HEK293 (cell line): ENCODE measurements around the gene GUCA2B.

ENCODE experiments used
- CTCF ChIA-PET: fragments of 350-600 bp; formaldehyde crosslinking; extraction: SDS; loops from one replicate; lab custom pipeline; 2021; ENCODE audit warnings: antibody characterized with exemption; lab: Yijun Ruan, JAX
- POLR2A ChIA-PET: fragments of 300-600 bp; formaldehyde crosslinking; extraction: SDS; loops from one replicate; lab custom pipeline; 2020; ENCODE audit warnings: antibody characterized with exemption, inconsistent platforms; lab: Yijun Ruan, JAX
- H3K27ac ChIP-seq: fragments of 200-500 bp; sonication (Bioruptor generic); 2 replicates; pipeline ENCODE4 v1.5.1; 2014; ENCODE audit warnings: low read depth, low read length, control low read depth, inconsistent platforms; ENCODE audit errors: extremely low read depth
- H3K36me3 ChIP-seq, 2 experiments: fragments of 200-500 bp in 1 of 2; sonication (Bioruptor generic) in 1 of 2; 1 replicate in 1 of 2; 2 replicates in 1 of 2; pipeline ENCODE4 v1.5.1; 2014 to 2017; ENCODE audit warnings: inconsistent platforms in 2 of 2, low read length in 2 of 2; ENCODE audit not compliant: control insufficient read depth in 2 of 2, insufficient read depth in 1 of 2
- H3K4me1 ChIP-seq: fragments of 200-500 bp; sonication (Bioruptor generic); 2 replicates; pipeline ENCODE4 v1.5.1; 2014; ENCODE audit warnings: mild to moderate bottlenecking, low read length, inconsistent platforms; ENCODE audit not compliant: control insufficient read depth, insufficient read depth
- H3K4me3 ChIP-seq: 2 replicates; pipeline ENCODE4 v1.5.1; 2011; ENCODE audit warnings: low read depth, mild to moderate bottlenecking, control low read depth, low read length, moderate library complexity
- H3K9me3 ChIP-seq: fragments of 200-500 bp; sonication (Bioruptor generic); 2 replicates; pipeline ENCODE4 v1.5.1; 2014; ENCODE audit warnings: low read depth, low read length, inconsistent platforms; ENCODE audit not compliant: control insufficient read depth, insufficient read depth
- GLI2 ChIP-seq: fragments of 450-650 bp; formaldehyde crosslinking; IDR thresholded peaks from 2 replicates; pipeline ENCODE4; 2017; ENCODE audit warnings: missing biosample characterization, missing genetic modification characterization, low read depth, borderline replicate concordance
- GLIS1 ChIP-seq: fragments of 450-650 bp; formaldehyde crosslinking; IDR thresholded peaks from 2 replicates; pipeline ENCODE4 v1.5.1; 2016; ENCODE audit warnings: missing biosample characterization, missing genetic modification characterization
- GLIS2 ChIP-seq: fragments of 450-650 bp; formaldehyde crosslinking; IDR thresholded peaks from 2 replicates; pipeline ENCODE4 v1.5.1; 2016; ENCODE audit warnings: missing biosample characterization, missing genetic modification characterization
- HOXC10 ChIP-seq: sonication (generic); formaldehyde crosslinking; IDR thresholded peaks from 2 replicates; pipeline ENCODE4 v1.8.1; 2023; ENCODE audit warnings: mild to moderate bottlenecking, missing genetic modification reagents
- KLF1 ChIP-seq: fragments of 450-650 bp; formaldehyde crosslinking; IDR thresholded peaks from 2 replicates; pipeline ENCODE4 v1.5.1; 2016; ENCODE audit warnings: missing biosample characterization, missing genetic modification characterization
- KLF10 ChIP-seq: fragments of 450-650 bp; IDR thresholded peaks from 2 replicates; pipeline ENCODE4 v1.5.1; 2018; ENCODE audit warnings: missing biosample characterization, mild to moderate bottlenecking, missing genetic modification characterization
- SP3 ChIP-seq: fragments of 450-650 bp; formaldehyde crosslinking; IDR thresholded peaks from 2 replicates; pipeline ENCODE4 v1.5.1; 2016; ENCODE audit warnings: missing biosample characterization, missing genetic modification characterization
- ZBTB20 ChIP-seq: fragments of 450-650 bp; formaldehyde crosslinking; IDR thresholded peaks from 2 replicates; pipeline ENCODE4 v1.5.1; 2016; ENCODE audit warnings: missing biosample characterization, missing genetic modification characterization
- ZNF335 ChIP-seq: fragments of 450-650 bp; formaldehyde crosslinking; conservative IDR thresholded peaks from 2 replicates; pipeline ENCODE4 v1.5.1; 2016; ENCODE audit warnings: missing biosample characterization, missing genetic modification characterization
- ZNF37A ChIP-seq: fragments of 450-650 bp; IDR thresholded peaks from 2 replicates; pipeline ENCODE4 v1.5.1; 2018; ENCODE audit warnings: missing biosample characterization, missing genetic modification characterization
- ZNF423 ChIP-seq: fragments of 450-650 bp; formaldehyde crosslinking; IDR thresholded peaks from 2 replicates; pipeline ENCODE4 v1.5.1; 2016; ENCODE audit warnings: missing biosample characterization, missing genetic modification characterization
- ZNF510 ChIP-seq: fragments of 450-650 bp; formaldehyde crosslinking; IDR thresholded peaks from 2 replicates; pipeline ENCODE4 v1.5.1; 2018; ENCODE audit warnings: mild to moderate bottlenecking, missing genetic modification characterization, missing biosample characterization; ENCODE audit not compliant: insufficient replicate concordance
- ZNF514 ChIP-seq: fragments of 450-650 bp; formaldehyde crosslinking; IDR thresholded peaks from 2 replicates; pipeline ENCODE4 v1.5.1; 2016; ENCODE audit warnings: missing biosample characterization, missing genetic modification characterization
- ZNF600 ChIP-seq: fragments of 450-650 bp; formaldehyde crosslinking; IDR thresholded peaks from 2 replicates; pipeline ENCODE4 v1.5.1; 2016; ENCODE audit warnings: missing biosample characterization, missing genetic modification characterization
- ZNF623 ChIP-seq: fragments of 450-650 bp; formaldehyde crosslinking; IDR thresholded peaks from 2 replicates; pipeline ENCODE4 v1.5.1; 2016; ENCODE audit warnings: missing biosample characterization, missing genetic modification characterization
- ZNF654 ChIP-seq: fragments of 450-650 bp; formaldehyde crosslinking; IDR thresholded peaks from 2 replicates; pipeline ENCODE4 v1.5.1; 2016; ENCODE audit warnings: low read depth, missing biosample characterization, missing genetic modification characterization
- TF ChIP-seq, protein P1 (sequence below): fragments of 450-650 bp; formaldehyde crosslinking; optimal IDR thresholded peaks from 2 replicates; pipeline ENCODE3; 2016; ENCODE audit warnings: missing biosample characterization, mild to moderate bottlenecking, missing genetic modification characterization
- TF ChIP-seq, protein P2 (sequence below): fragments of 450-650 bp; formaldehyde crosslinking; IDR thresholded peaks from 2 replicates; pipeline ENCODE4 v1.5.1; 2017; ENCODE audit warnings: missing biosample characterization, missing genetic modification characterization
- TF ChIP-seq, protein P3 (sequence below): fragments of 450-650 bp; formaldehyde crosslinking; IDR thresholded peaks from 2 replicates; pipeline ENCODE4 v1.5.1; 2016; ENCODE audit warnings: missing biosample characterization, missing genetic modification characterization

GUCA2B gene

DNA sequence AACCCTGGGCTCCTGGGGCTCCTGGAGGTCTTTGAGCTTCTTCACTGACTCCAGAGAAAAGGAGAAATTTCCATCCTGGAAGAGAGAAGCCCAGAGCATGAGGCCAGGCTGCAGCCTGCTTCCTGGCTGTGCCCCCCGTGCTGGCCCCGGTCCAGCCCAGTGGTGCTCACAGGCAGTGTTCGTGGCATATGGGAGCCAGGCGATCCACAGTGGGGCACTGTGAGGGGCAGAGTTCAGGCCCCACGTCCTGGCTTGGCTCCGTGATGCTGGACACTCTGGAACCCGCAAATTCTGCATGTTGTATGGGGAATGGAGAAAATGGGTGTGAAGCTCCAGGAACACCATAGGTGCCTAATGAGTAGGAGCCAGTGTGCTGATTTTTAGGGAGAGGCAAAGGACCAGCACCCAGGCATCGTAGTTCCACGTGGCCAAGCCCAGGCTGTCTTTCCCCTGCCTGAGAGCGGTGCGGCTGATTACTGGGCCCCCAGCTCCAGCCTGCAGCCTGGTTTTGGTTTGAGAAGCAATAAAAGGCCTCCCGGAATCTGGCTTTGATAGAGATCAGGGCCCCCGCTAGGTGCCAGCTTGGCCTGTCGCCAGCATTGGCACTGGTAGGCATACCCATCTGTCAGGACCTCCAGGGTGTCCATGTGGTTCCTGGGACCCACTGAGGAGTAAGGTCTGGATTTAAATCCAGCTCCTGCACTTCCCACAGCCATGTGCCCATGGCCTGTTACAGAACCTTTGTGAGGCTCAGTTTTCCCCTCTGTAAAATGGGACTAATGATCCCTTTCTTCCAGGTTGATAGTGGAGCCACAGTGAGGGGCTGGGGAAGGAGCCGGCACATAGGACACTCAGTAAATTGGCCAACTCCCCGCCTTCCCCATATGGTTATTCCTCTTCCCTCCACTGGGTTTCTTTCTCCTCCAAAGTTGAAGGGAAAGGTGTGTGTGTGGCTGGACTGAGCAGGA, 10.6 kb downstream of the GUCA2B start:
- Histone ChIP-seq H3K27ac (no peak overlapping the region), H3K9me3 (no peaks in the 10 kb centered on the region), H3K4me1 (peaks cover 8% of the 10 kb centered on the region; the same call in 1 of the 2 replicates), H3K36me3 (no peaks in the 10 kb centered on the region), H3K4me3 (no peak overlapping the region)
- ChIA-PET CTCF (interaction anchor here (1.8 to 4.8 kb wide), 2 partner anchors 10 to 16 kb away, joined by 7 to 21 read pairs; no protein-coding TSS in a partner anchor), POLR2A (no interaction called here)
- TF ChIP-seq KLF1 (no peak), ZNF654 (tag by site-specific recombination) (no peak), GLIS1 (tag by site-specific recombination) (no peak), ZNF514 (tag by site-specific recombination) (no peak), ZNF623 (no peak), GLIS2 (tag by site-specific recombination) (0 out of 2 replicates have a peak, but pooled peaks have one; percentile 15), SP3 (tag by site-specific recombination) (no peak), ZNF335 (tag by site-specific recombination) (0 out of 2 replicates have a peak, but pooled peaks have one; percentile 13), GLI2 (no peak), KLF10 (tag by site-specific recombination) (no peak)
- TF ChIP-seq, protein P1, sequence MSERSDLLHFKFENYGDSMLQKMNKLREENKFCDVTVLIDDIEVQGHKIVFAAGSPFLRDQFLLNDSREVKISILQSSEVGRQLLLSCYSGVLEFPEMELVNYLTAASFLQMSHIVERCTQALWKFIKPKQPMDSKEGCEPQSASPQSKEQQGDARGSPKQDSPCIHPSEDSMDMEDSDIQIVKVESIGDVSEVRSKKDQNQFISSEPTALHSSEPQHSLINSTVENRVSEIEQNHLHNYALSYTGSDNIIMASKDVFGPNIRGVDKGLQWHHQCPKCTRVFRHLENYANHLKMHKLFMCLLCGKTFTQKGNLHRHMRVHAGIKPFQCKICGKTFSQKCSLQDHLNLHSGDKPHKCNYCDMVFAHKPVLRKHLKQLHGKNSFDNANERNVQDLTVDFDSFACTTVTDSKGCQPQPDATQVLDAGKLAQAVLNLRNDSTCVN (tag by site-specific recombination), result no peak
- TF ChIP-seq, protein P2, sequence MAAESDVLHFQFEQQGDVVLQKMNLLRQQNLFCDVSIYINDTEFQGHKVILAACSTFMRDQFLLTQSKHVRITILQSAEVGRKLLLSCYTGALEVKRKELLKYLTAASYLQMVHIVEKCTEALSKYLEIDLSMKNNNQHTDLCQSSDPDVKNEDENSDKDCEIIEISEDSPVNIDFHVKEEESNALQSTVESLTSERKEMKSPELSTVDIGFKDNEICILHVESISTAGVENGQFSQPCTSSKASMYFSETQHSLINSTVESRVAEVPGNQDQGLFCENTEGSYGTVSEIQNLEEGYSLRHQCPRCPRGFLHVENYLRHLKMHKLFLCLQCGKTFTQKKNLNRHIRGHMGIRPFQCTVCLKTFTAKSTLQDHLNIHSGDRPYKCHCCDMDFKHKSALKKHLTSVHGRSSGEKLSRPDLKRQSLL (tag by site-specific recombination), result no peak
- TF ChIP-seq, protein P3, sequence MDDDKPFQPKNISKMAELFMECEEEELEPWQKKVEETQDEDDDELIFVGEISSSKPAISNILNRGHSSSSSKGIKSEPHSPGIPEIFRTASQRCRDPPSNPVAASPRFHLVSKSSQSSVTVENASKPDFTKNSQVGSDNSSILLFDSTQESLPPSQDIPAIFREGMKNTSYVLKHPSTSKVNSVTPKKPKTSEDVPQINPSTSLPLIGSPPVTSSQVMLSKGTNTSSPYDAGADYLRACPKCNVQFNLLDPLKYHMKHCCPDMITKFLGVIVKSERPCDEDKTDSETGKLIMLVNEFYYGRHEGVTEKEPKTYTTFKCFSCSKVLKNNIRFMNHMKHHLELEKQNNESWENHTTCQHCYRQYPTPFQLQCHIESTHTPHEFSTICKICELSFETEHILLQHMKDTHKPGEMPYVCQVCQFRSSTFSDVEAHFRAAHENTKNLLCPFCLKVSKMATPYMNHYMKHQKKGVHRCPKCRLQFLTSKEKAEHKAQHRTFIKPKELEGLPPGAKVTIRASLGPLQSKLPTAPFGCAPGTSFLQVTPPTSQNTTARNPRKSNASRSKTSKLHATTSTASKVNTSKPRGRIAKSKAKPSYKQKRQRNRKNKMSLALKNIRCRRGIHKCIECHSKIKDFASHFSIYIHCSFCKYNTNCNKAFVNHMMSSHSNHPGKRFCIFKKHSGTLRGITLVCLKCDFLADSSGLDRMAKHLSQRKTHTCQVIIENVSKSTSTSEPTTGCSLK (tag by site-specific recombination), result no peak

DNA sequence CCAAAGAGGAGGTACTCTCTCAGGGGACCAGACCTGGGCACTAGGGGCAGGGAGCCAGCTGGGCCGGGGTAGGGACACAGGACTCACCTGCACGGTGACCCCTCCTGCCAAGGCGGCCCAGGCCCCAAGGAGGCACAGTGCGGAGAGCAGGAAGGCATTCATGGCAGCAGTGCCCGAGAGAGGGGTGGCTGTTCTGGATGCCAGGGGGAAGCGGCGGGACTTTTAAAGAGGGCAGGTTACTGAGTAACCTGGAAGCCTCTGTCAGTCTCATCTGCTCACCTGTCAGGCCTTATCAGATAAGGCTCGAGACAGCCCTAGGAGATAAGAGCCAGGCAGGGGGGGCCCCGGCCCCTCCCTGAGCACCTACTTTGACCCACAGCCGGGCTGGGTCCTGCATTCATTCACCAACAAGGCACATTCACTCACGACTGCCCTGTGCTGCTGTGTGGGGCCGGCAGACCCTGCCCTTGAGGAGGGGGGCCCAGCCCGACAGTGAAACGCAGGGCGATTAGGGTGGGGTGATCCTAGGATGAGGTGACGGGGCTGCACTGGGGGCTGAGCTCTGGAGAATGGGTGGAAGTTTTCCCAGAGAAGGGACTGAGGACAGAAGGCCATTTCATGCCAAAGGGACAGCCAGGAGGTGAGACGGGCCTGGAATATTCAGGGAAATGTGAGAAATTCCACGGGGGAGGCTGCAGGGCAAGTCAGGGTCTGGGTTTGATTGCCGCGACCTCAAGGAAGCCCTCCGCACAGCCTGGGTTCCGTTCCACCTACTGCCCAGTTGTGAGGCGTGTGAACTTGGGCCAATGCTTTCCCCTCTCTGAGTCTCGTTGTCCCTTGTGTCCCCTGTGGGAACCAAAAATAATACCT, 11.6 kb downstream of the GUCA2B start, which contains the start of gene GUCA2A:
GUCA2A (minus strand) TSS at position 195 of the 870 bp plus-strand sequence; CDS start at position 162, 33 bp downstream.
- Histone ChIP-seq H3K27ac (no peak within 1 kb of the TSS), H3K9me3 (no peaks in the 10 kb centered on the region), H3K4me1 (peaks cover 8% of the 10 kb centered on the region; the same call in 1 of the 2 replicates), H3K4me3 (no peak within 1 kb of the TSS), H3K36me3 (no peaks in the 10 kb centered on the region)
- ChIA-PET POLR2A (interaction anchor here (0.9 to 1.2 kb wide), 2 partner anchors 11 to 62 kb away, joined by 3 read pairs; no protein-coding TSS in a partner anchor), CTCF (interaction anchor here (1.0 to 4.8 kb wide), 2 partner anchors 9 to 62 kb away, joined by 3 to 21 read pairs; no protein-coding TSS in a partner anchor)
- TF ChIP-seq ZNF600 (tag by site-specific recombination) (no peak), ZNF510 (tag by site-specific recombination) (no peak), HOXC10 (CRISPR knock-in tag) (no peak), GLI2 (no peak), ZBTB20 (tag by site-specific recombination) (no peak), ZNF37A (tag by site-specific recombination) (no peak), ZNF423 (tag by site-specific recombination) (no peak)
